ENCODE results near the gene DAPK1. TPM values are rescaled to one million over a fixed set of nuclear protein-coding genes. Genes with fewer than 3 reads are reported as not detected.

The DAPK1 gene
- total RNA-seq, result 29.2 and 44.4 TPM in 2 replicates

DNA sequence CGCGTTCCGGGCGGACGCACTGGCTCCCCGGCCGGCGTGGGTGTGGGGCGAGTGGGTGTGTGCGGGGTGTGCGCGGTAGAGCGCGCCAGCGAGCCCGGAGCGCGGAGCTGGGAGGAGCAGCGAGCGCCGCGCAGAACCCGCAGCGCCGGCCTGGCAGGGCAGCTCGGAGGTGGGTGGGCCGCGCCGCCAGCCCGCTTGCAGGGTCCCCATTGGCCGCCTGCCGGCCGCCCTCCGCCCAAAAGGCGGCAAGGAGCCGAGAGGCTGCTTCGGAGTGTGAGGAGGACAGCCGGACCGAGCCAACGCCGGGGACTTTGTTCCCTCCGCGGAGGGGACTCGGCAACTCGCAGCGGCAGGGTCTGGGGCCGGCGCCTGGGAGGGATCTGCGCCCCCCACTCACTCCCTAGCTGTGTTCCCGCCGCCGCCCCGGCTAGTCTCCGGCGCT lies at the start of gene DAPK1:
DAPK1 (plus strand) TSS at position 264 of the 442 bp plus-strand sequence. CDS start 1,211 bp downstream, outside the sequence.

DNA sequence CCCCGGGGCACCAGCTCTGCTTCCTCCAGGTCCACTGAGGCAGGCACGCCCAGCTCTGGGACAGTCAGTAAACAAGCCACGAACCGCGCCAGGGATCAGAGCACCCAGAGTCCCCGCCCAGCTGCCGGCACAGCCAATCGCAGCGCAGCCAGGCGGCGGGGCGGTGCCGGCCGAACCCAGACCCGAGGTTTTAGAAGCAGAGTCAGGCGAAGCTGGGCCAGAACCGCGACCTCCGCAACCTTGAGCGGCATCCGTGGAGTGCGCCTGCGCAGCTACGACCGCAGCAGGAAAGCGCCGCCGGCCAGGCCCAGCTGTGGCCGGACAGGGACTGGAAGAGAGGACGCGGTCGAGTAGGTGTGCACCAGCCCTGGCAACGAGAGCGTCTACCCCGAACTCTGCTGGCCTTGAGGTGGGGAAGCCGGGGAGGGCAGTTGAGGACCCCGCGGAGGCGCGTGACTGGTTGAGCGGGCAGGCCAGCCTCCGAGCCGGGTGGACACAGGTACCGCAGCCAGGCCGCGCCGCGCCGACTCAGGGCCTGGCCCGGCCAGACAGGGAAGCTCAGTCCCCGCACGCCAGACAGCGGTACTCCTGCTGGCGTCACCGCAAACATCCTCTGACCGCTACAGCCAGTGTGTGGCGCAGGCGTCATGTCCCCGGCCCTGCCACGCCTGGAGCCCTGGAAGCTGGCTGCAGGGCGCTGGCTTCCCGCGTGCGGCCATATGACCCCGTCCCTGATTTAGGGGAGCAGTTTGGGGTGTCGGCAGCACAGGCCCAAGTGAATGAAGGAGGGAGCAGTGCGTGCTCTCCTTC lies 228.4 kb downstream of the DAPK1 start, which contains the start of gene CTSL:
CTSL (plus strand) TSS at position 220 of the 810 bp plus-strand sequence. CDS start 1,485 bp downstream, outside the sequence.

Other genes starting within 250 kb of the DAPK1 start
- 105 and 186 TPM in 2 replicates for gene CTSL, start 228.3 kb downstream of the DAPK1 start, total RNA-seq